OCI-LY3 (cell line): Measurements from ENCODE around the gene DENND2A.

ENCODE experiments used
- H2AFZ ChIP-seq: fragments of 200-600, 300-600 bp; shearing (Covaris generic); 2 replicates; pipeline ENCODE4 v1.6.0; 2014; ENCODE audit warnings: antibody characterized with exemption, low read depth, low read length
- H3K27ac ChIP-seq: fragments of 200-600, 300-600 bp; sonication (generic); 2 replicates; pipeline ENCODE4 v1.5.1; 2014; ENCODE audit warnings: mild to moderate bottlenecking, low read length, moderate library complexity, mixed read lengths
- H3K27me3 ChIP-seq: fragments of 200-600, 300-600 bp; sonication (generic); 2 replicates; pipeline ENCODE4 v1.6.1; 2014; ENCODE audit warnings: low read depth, low read length, mixed read lengths
- H3K36me3 ChIP-seq: fragments of 200-600, 300-600 bp; sonication (generic); replicated peaks from 2 replicates; pipeline ENCODE3; 2014; ENCODE audit warnings: low read depth, low read length, mixed read lengths
- H3K4me1 ChIP-seq: fragments of 300-600, 200-600 bp; sonication (generic); 2 replicates; pipeline ENCODE4 v1.6.1; 2014; ENCODE audit warnings: low read length, mixed read lengths
- H3K4me2 ChIP-seq: fragments of 200-600, 300-600 bp; sonication (generic); 2 replicates; pipeline ENCODE4 v1.6.1; 2014; ENCODE audit warnings: low read length, mixed read lengths
- H3K4me3 ChIP-seq: fragments of 300-600, 200-600 bp; sonication (generic); 2 replicates; pipeline ENCODE4 v1.5.1; 2014; ENCODE audit warnings: antibody characterized with exemption, mild to moderate bottlenecking, low read length, moderate library complexity
- H3K79me2 ChIP-seq: fragments of 300-600, 200-600 bp; shearing (Covaris generic); 2 replicates; pipeline ENCODE4 v1.6.1; 2014; ENCODE audit warnings: mild to moderate bottlenecking, low read length, mixed read lengths
- H3K9ac ChIP-seq: fragments of 300-600, 200-600 bp; shearing (Covaris generic); 2 replicates; pipeline ENCODE4 v1.6.0; 2014; ENCODE audit warnings: mild to moderate bottlenecking, low read length, moderate library complexity
- H3K9me3 ChIP-seq: fragments of 200-600, 300-600 bp; shearing (Covaris generic); 2 replicates; pipeline ENCODE4 v1.6.1; 2014; ENCODE audit warnings: low read length, mixed read lengths; ENCODE audit not compliant: insufficient read depth
- H4K20me1 ChIP-seq: fragments of 200-600, 300-600 bp; sonication (generic); 2 replicates; pipeline ENCODE4 v1.6.1; 2016; ENCODE audit warnings: low read length, mixed read lengths; ENCODE audit not compliant: insufficient read depth
- CTCF ChIP-seq: fragments of 200-600, 300-600 bp; sonication (generic); IDR thresholded peaks from 2 replicates; pipeline ENCODE4 v1.5.1; 2014; ENCODE audit warnings: antibody characterized with exemption, low read length, low read depth
- EZH2phosphoT487 ChIP-seq: fragments of 200-600 bp; shearing (Covaris generic); IDR thresholded peaks from 2 replicates; pipeline ENCODE4 v1.6.1; 2018; ENCODE audit warnings: antibody characterized with exemption, mixed run types, low read depth

DENND2A gene

GRCh38 chr7:140600341-140600740 lies 40.3 kb downstream of the DENND2A start:
- Histone ChIP-seq H4K20me1 (no peaks in the 10 kb centered on the region), H3K27ac (no peak overlapping the region), H3K9ac (no peak overlapping the region), H3K79me2 (no peaks in the 10 kb centered on the region), H3K9me3 (no peaks in the 10 kb centered on the region), H3K4me3 (no peak overlapping the region), H3K4me1 (no peaks in the 10 kb centered on the region), H3K27me3 (peaks cover 34% of the 10 kb centered on the region), H3K36me3 (no peaks in the 10 kb centered on the region), H3K4me2 (no peak overlapping the region), H2AFZ (no peak overlapping the region)
- no peak for TF ChIP-seq CTCF

DNA sequence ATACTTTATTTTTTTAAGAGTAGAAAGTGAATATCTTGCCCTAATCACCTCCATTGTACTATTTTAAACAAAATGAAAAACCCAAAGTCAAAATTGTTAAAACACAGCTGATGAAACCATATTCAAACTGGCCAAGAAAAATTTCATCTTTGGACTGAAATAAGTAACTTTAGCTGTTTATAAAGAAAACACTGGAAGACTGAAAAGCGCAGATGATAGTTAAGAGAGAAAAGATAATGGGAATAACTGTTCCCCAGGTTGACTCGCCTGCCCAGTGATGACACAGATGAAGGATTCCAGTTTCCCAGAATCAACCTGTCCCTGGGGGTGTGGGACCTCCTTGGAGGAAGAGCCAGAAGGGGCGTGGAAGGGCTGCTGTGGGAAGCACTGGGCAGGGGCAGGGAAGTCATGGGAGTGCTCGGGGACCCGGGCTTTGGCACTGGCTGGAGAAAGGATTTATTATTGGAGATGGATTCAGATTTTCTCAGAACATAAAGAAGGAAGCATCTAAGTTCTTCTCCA lies 43.1 kb downstream of the DENND2A start:
- Histone ChIP-seq H3K27me3 (peaks cover 39% of the 10 kb centered on the region), H3K27ac (no peak overlapping the region), H3K9me3 (no peaks in the 10 kb centered on the region), H3K4me3 (no peak overlapping the region), H3K4me2 (no peak overlapping the region), H3K79me2 (no peaks in the 10 kb centered on the region), H2AFZ (no peak overlapping the region), H3K4me1 (peaks cover 9% of the 10 kb centered on the region), H3K36me3 (no peaks in the 10 kb centered on the region), H3K9ac (no peak overlapping the region), H4K20me1 (no peaks in the 10 kb centered on the region)
- no peak for TF ChIP-seq CTCF
- TF ChIP-seq EZH2phosphoT487 = no peak

GRCh38 chr7:140596519-140597427 lies 43.8 kb downstream of the DENND2A start:
- H3K4me1 ChIP-seq = peaks cover 9% of the 10 kb centered on the region
- peaks cover 39% of the 10 kb centered on the region for H3K27me3 ChIP-seq
- H3K79me2 ChIP-seq = no peaks in the 10 kb centered on the region
- H3K4me3 ChIP-seq = no peak overlapping the region
- no peak overlapping the region for H2AFZ ChIP-seq
- H4K20me1 ChIP-seq = no peaks in the 10 kb centered on the region
- no peak overlapping the region for H3K9ac ChIP-seq
- no peak overlapping the region for H3K4me2 ChIP-seq
- no peaks in the 10 kb centered on the region for H3K9me3 ChIP-seq
- H3K36me3 ChIP-seq = no peaks in the 10 kb centered on the region
- H3K27ac ChIP-seq = no peak overlapping the region
- TF ChIP-seq CTCF = no peak
- TF ChIP-seq EZH2phosphoT487 = no peak

GRCh38 chr7:140595468-140596092 lies 45.0 kb downstream of the DENND2A start:
- Histone ChIP-seq H3K4me1 (peaks cover 9% of the 10 kb centered on the region), H3K9me3 (no peaks in the 10 kb centered on the region), H3K9ac (no peak overlapping the region), H3K36me3 (no peaks in the 10 kb centered on the region), H4K20me1 (no peaks in the 10 kb centered on the region), H3K4me3 (no peak overlapping the region), H3K4me2 (no peak overlapping the region), H2AFZ (no peak overlapping the region), H3K79me2 (no peaks in the 10 kb centered on the region), H3K27ac (no peak overlapping the region), H3K27me3 (peaks cover 33% of the 10 kb centered on the region)
- TF ChIP-seq CTCF (no peak), EZH2phosphoT487 (no peak)
